HPDE6-E6E7 (cell line): ENCODE results near the gene DNAH2.

Experiments
- DNase-seq: peaks from one replicate; pipeline ENCODE4 v3.0.0; 2011; ENCODE audit warnings: missing footprints; ENCODE audit errors: extremely low spot score

Gene DNAH2

DNA sequence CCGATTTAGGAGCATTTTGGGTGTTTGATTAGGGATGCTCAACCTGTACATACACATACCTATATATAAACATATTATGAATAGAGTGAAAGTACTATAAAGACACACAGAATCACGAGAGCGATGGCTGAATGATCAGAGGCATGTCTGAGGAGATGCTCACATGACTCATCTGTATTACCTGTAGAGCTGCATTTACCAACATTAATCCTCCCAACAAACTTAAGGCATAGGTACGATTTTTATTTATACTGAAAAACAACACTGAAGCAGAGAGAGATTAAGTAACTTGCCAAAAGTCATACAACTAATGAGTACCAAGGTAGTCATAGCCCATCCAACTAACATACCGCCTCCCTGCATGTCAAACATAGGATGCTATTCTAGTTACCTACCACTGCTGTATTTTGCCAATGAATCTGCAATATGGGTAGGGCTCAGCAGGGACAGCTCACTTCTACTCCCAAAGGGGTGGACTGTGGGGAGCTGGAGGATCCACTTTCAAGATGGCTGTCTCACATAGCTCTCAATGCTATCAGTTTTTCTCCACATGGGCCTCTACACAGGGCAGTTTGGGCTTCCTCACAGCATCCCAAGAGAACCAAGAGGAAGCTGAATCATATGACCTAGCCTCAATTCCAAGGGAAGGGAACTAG, 147.6 kb downstream of the DNAH2 start:
- DNase-seq = no peak

DNA sequence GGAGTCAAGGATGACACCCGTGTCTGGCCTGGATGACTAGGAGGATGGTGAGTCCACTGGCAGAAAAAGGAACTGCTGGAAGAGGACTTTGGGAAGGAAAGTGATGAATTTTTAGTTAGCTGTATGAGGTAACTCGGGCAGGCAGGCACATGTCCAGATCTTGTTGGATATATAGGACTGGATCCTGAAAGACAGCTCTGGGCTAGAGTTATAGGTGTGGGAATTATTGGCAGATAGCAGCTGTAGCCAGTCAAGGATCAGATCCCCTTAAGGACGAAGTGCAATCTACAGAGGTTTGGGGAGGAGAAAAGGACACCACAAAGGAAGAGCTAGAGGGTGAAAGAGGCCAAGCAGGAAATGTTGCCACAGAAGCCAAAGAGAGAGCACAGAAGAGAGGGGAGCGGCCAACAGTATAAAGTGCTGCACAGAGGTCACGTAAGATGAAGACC, 150.4 kb downstream of the DNAH2 start:
- peak; percentile 64 for DNase-seq

DNA sequence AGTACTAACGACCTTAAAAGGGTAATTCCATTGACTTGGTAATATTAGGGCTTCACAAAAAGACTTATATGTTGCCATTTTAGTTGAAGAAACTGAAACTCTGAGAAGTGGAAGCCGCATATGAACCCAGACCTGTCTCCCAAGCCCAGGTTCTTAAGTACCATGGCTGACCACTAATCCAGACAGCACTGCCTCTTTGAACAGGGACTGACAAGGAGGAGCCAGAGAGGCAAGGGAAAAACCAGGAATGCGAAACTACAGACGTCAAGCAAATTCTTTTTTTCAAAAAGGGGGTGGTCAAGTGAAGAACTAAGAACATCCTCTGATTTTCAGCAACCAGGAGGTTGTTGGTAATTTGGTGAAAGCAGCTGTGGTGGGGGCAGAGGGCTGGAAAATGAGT, 155.5 kb downstream of the DNAH2 start:
- DNase-seq = no peak

DNA sequence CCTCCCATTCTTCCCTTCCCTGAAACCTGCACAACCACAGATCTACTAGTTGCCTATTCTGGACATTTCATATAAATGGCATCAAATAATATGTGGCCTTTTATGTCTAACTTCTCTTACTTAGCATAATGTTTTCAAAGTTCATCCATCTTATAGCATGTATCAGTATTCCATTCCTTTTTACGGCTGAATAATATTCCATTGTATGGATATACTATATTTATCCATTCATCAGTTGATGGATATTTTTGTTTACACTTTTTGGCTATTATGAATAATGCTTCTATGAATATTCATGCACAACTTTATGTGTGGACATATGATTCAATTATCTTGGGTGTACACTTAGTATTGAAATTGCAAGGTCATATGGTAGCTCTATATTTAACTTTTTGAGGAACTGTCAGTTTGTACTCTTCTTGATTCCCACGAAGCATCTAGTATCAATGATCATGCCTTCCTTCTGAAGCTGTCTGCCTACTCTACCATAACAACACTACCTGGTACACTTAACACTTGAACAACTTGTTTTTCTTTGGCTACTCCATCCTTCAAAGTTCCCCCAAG, 158.3 kb downstream of the DNAH2 start:
- DNase-seq = no peak

DNA sequence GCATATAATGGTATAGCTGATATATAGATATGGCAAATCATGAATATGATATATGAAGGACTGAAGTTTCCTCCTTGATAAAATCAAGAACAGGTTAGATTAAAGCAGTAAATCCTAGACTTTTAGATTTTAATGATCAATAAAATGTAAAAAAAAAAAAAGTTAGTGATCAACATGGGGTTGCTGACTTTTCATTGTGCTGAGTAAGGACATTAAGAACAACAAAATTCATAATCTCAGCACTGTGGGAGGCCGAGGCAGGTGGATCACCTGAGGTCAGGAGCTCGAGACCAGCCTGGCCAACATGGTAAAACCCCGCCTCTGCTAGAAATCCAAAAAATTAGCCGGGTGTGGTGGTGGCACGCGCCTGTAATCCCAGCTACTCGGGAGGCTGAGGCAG, 160.7 kb downstream of the DNAH2 start:
- no peak for DNase-seq

DNA sequence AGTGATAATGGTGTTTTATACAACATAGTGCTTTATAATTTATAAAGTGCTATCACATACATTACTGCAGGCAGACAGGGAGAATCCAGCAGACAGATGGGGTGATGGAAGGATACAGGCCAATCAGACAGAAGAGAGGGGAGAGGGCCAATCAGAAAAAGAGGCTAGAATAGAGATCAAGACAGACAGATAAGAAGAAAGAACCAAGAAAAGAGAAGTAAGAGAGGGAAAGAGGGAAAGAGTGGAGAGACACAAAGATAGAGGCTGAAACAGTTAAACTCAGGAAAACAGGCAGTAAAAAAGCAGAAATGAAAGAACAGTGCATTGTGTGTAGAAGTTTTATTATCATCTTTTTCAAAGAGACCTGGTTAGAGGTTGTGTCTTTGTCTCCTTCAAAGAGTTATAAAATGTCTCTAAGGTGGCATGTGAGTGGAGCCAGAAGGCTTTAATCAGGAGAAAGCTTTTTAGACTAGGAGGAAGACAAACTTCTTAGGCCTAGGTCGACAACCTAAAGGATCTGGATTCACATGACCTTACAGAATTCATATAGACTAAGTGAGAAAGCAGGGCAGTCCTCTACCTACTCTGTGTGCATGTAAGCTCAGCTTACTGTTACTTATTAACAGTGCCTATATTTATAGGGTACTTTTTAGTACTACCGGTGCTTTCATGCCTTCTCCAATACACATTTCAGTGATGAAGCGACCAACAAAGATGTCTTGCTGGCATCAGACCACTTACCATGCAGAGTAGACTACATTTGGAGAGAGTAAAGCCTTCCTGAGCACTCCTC, 162.7 kb downstream of the DNAH2 start:
- no peak for DNase-seq

DNA sequence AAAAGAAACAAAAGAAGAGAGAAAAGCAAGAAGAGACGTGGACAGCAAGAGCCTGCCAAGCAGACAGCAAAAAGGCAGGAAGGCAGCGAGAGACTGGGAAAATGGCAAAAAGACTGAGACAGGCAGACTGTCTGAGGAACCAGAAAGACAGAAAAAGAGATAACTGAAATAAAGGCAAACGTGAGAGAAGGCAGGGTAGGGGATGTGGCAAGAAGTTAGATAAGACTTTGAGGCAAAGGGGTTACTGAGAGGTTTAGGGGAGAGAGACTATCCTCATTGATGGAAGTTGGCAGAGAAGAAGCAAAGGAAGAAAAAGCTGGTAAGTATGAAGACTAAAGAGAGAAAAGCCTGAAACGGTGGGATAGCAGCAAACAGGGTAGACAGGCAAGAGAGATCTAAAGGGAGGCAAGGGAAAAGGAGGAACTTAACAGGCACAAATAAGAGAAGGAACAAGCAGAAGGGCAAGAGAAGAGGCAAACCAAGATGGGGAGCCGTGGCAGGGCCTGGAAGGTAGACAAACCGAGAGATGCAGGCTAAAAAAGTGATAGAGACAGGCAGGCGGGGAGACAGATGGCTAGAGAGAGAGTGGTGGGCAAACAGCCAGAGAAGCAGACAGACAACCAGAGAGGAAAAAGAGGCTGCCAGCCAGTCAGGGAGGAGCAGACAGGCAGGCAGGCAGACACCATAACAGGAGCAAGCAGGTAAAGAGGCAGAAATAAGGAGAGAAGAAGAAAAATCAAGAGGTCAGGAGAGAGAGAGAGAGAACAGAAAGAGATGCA, 163.9 kb downstream of the DNAH2 start:
- DNase-seq = no peak

DNA sequence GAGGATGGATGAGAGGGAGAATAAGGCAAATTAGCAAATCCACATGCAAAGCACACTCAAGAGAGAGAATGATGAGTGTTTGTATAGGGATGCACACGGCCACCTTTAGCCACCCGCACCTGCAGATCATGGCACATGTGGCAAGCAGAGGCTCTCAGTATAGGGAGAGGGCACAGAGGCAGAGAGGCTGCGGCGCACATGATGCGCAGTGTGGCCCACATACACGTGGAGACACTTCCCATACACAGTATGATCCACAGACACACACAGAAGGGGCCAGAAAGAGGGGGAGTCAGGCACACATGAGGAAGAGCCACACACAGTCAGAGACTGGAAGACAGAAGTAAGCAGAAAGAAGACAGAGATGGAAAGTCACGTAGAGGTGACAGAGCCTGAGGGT, 164.5 kb downstream of the DNAH2 start:
- no peak for DNase-seq

DNA sequence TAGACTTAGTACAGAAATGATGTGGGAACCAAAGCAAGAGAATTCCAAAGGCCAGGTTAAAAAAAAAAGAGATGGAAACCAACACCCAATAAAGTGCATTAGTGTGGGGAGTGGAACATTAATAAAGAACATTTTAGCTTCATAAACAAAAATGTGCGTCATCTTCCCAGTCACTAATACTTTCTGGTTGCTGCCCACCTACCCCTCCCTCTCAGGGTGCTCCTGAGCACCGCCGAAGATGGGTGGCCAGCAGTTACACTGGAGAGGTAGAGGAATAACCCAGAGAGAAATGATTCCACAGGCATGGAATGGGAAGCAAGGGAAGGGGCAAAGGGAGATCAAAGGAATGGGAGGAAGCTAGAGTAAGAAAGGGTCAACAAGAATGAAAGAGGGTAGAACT, 165.1 kb downstream of the DNAH2 start:
- DNase-seq = no peak
